ENCODE measurements around the gene LRG1.

DNA sequence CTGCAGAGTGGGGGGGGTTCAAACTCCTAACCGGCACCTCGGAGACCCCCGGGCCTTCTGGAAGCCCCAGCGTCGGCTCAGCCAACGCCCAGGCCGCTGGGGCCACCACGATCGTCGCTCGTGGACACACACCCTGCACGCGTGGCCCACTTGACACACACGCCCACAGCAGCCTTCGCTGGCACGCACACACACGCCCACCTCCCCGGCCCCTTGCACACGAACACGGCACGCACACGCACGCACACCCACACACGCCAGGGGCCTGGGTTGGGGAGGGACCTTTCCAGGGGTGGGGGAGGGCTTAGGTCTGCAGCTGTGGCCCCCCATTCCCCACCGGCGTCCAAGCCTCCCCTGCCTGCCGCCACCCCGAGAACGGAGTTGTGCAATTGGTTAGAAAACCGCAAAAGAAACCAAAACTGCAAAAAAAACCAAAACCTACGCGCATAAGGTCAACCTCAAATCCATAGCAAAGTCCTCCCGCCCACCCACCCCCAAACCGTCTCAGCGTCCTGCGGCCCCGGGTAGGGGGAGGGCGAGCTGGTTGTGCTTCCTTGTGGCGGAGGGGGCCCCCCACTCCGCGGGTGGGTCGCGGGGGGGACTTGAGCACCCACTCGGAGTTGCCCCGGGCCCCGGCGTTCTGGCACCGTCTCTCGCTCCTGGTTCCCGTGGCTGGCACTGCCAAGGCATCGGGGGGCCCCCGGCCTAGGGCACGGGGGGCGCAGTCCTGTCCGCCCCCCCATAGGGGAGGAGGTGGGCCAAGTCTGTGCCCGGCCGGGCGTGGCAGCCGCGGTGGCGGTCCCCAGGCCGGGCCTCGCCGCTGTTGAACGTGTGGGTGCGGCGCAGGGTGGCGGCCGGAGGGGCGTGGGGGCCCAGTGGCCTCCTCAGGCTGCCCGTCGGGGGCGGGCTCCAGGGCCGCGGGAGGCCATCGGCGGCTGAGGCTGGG is 3.3 kb upstream of the LRG1 start:
- TF ChIP-seq EP300 (IDR thresholded peaks at IDR 0.05) (no peak), CTCF (IDR thresholded peaks at IDR 0.05) (no peak), POLR2A (IDR thresholded peaks at IDR 0.05) (no peak)
